H9 (cell line): ENCODE measurements around the gene ZNF556. TPM values are rescaled to one million over a fixed set of nuclear protein-coding genes. Genes with fewer than 3 reads are reported as not detected.

Source experiments
- DNase-seq: peaks from one replicate; pipeline ENCODE4 v3.0.0-alpha.2; 2017
- H2AFZ ChIP-seq: one replicate; pipeline ENCODE4 v1.6.1; 2013; ENCODE audit warnings: mild to moderate bottlenecking, low read length, control low read depth, moderate library complexity
- H2AK5ac ChIP-seq: 2 replicates; pipeline ENCODE4 v1.6.1; 2013; ENCODE audit warnings: low read length, control low read depth, mixed read lengths; ENCODE audit not compliant: insufficient read length
- H2BK120ac ChIP-seq: one replicate; pipeline ENCODE4 v1.6.1; 2013; ENCODE audit warnings: low read depth, mild to moderate bottlenecking, low read length, control low read depth, inconsistent platforms; ENCODE audit not compliant: poor library complexity, severe bottlenecking
- H2BK12ac ChIP-seq: 2 replicates; pipeline ENCODE4 v1.6.1; 2013; ENCODE audit warnings: low read length, control low read depth, mixed read lengths, low read depth; ENCODE audit not compliant: insufficient read length
- H2BK15ac ChIP-seq: 2 replicates; pipeline ENCODE4 v1.6.1; 2013; ENCODE audit warnings: low read depth, low read length, control low read depth
- H2BK20ac ChIP-seq: one replicate; pipeline ENCODE4 v1.6.1; 2013; ENCODE audit warnings: low read depth, mild to moderate bottlenecking, low read length, control low read depth, inconsistent platforms; ENCODE audit not compliant: poor library complexity, severe bottlenecking
- H2BK5ac ChIP-seq: 2 replicates; pipeline ENCODE4 v1.6.1; 2013; ENCODE audit warnings: low read length, control low read depth, mixed read lengths; ENCODE audit not compliant: insufficient read length
- H3K14ac ChIP-seq: 2 replicates; pipeline ENCODE4 v1.6.1; 2013; ENCODE audit warnings: low read length, control low read depth; ENCODE audit not compliant: insufficient read depth
- H3K18ac ChIP-seq: 2 replicates; pipeline ENCODE4 v1.6.1; 2013; ENCODE audit warnings: low read depth, mild to moderate bottlenecking, mixed read lengths, low read length, control low read depth; ENCODE audit not compliant: insufficient read length
- H3K23ac ChIP-seq: 2 replicates; pipeline ENCODE4 v1.6.1; 2013; ENCODE audit warnings: low read length, control low read depth, mixed read lengths, low read depth; ENCODE audit not compliant: insufficient read length
- H3K23me2 ChIP-seq: 2 replicates; pipeline ENCODE4 v1.6.1; 2013; ENCODE audit warnings: low read depth, mild to moderate bottlenecking, mixed read lengths, low read length, control low read depth; ENCODE audit not compliant: insufficient read length, poor library complexity, severe bottlenecking
- H3K27ac ChIP-seq: 2 replicates; pipeline ENCODE4 v1.5.1; 2013; ENCODE audit warnings: low read length, control low read depth, mixed read lengths, low read depth; ENCODE audit not compliant: insufficient read length
- H3K27me3 ChIP-seq: 2 replicates; pipeline ENCODE4 v1.6.1; 2013; ENCODE audit warnings: low read length, control low read depth, inconsistent platforms; ENCODE audit not compliant: insufficient read depth
- H3K4ac ChIP-seq: 2 replicates; pipeline ENCODE4 v1.6.1; 2013; ENCODE audit warnings: low read depth, mild to moderate bottlenecking, control low read depth, inconsistent platforms, low read length, moderate library complexity
- H3K4me1 ChIP-seq: 2 replicates; pipeline ENCODE4 v1.6.1; 2013; ENCODE audit warnings: low read length, control low read depth, inconsistent platforms; ENCODE audit not compliant: insufficient read depth
- H3K4me2 ChIP-seq: 2 replicates; pipeline ENCODE4 v1.6.1; 2013; ENCODE audit warnings: low read length, control low read depth, mixed read lengths; ENCODE audit not compliant: insufficient read length, insufficient read depth
- H3K56ac ChIP-seq: 2 replicates; pipeline ENCODE4 v1.6.1; 2013; ENCODE audit warnings: low read depth, mild to moderate bottlenecking, mixed read lengths, low read length, control low read depth; ENCODE audit not compliant: insufficient read length
- H3K79me1 ChIP-seq: 2 replicates; pipeline ENCODE4 v1.6.1; 2013; ENCODE audit warnings: low read depth, mild to moderate bottlenecking, moderate library complexity, low read length, control low read depth, inconsistent platforms; ENCODE audit not compliant: insufficient read depth, poor library complexity, severe bottlenecking
- H3K79me2 ChIP-seq: 2 replicates; pipeline ENCODE4 v1.6.1; 2013; ENCODE audit warnings: low read length, control low read depth, inconsistent platforms; ENCODE audit not compliant: insufficient read depth
- H3K9ac ChIP-seq: 2 replicates; pipeline ENCODE4 v1.6.1; 2013; ENCODE audit warnings: low read length, control low read depth, mixed read lengths; ENCODE audit not compliant: insufficient read length; ENCODE audit errors: extremely low read depth
- H3K9me3 ChIP-seq: one replicate; pipeline ENCODE4 v1.6.1; 2013; ENCODE audit warnings: low read depth, low read length, inconsistent platforms; ENCODE audit not compliant: control insufficient read depth
- H3T11ph ChIP-seq: one replicate; pipeline ENCODE4 v1.6.1; 2013; ENCODE audit warnings: mild to moderate bottlenecking, low read length, control low read depth, inconsistent platforms
- H4K20me1 ChIP-seq: one replicate; pipeline ENCODE4 v1.6.1; 2013; ENCODE audit not compliant: control insufficient read depth, insufficient read length, insufficient read depth
- H4K5ac ChIP-seq: 2 replicates; pipeline ENCODE4 v1.6.1; 2013; ENCODE audit warnings: low read depth, mild to moderate bottlenecking, mixed read lengths, low read length, control low read depth; ENCODE audit not compliant: insufficient read length
- H4K8ac ChIP-seq: replicated peaks from 2 replicates; pipeline ENCODE4 v1.6.1; 2013; ENCODE audit warnings: low read length, control low read depth, mixed read lengths, low read depth; ENCODE audit not compliant: insufficient read length
- H4K91ac ChIP-seq: 2 replicates; pipeline ENCODE4 v1.6.1; 2013; ENCODE audit warnings: low read depth, mild to moderate bottlenecking, moderate library complexity, mixed read lengths, low read length, control low read depth; ENCODE audit not compliant: insufficient read length
- H3K27ac Mint-ChIP-seq, 3 experiments: 2 replicates in 2 of 3; 3 replicates in 1 of 3; pipeline ENCODE4 v1.8.0; 2020 to 2021; ENCODE audit warnings: mixed read lengths in 3 of 3, mild to moderate bottlenecking in 1 of 3, moderate library complexity in 1 of 3
- H3K27me3 Mint-ChIP-seq: 2 replicates; pipeline ENCODE4 v1.8.0; 2021; ENCODE audit warnings: low read depth, mild to moderate bottlenecking, moderate library complexity, mixed read lengths
- H3K36me3 Mint-ChIP-seq, 3 experiments: 2 replicates in 2 of 3; 3 replicates in 1 of 3; pipeline ENCODE4 v1.8.0; 2020 to 2021; ENCODE audit warnings: low read depth in 3 of 3, mixed read lengths in 3 of 3; ENCODE audit not compliant: insufficient read depth in 1 of 3
- H3K4me1 Mint-ChIP-seq, 2 experiments: 2 replicates each; pipeline ENCODE4 v1.8.0; 2020; ENCODE audit warnings: mixed read lengths in 2 of 2
- H3K4me3 Mint-ChIP-seq, 2 experiments: 2 replicates in 1 of 2; 3 replicates in 1 of 2; pipeline ENCODE4 v1.8.0; 2020 to 2021; ENCODE audit warnings: mild to moderate bottlenecking in 2 of 2, mixed read lengths in 2 of 2, moderate library complexity in 1 of 2
- H3K9me3 Mint-ChIP-seq, 2 experiments: 2 replicates in 1 of 2; 3 replicates in 1 of 2; pipeline ENCODE4 v1.8.0; 2020; ENCODE audit warnings: mild to moderate bottlenecking in 2 of 2, mixed read lengths in 2 of 2, moderate library complexity in 1 of 2
- WGBS: extraction: QIAGEN DNeasy Blood & Tissue Kit; methylation state at CpG from one replicate; pipeline ENCODE4 v1.1.7; 2013; ENCODE audit warnings: missing lambda C conversion rate, low lambda C conversion rate, mixed read lengths; ENCODE audit not compliant: insufficient read length; ENCODE audit errors: extremely low coverage; 5-methylcytosine and 5-hydroxymethylcytosine counted together
- total RNA-seq: library from RNA; stranded (reverse); gene quantifications from 2 replicates; pipeline ENCODE4 v1.2.1, GENCODE V29; 2021
- TF ChIP-seq, protein P1 (sequence below): fragments of 200-600 bp; sonication (generic); conservative IDR thresholded peaks from 3 replicates; pipeline ENCODE4 v1.8.0; 2021; ENCODE audit warnings: antibody characterized with exemption, mild to moderate bottlenecking

ZNF556 gene
- total RNA-seq, 1 experiment from 2014 or later, result not detected

DNA sequence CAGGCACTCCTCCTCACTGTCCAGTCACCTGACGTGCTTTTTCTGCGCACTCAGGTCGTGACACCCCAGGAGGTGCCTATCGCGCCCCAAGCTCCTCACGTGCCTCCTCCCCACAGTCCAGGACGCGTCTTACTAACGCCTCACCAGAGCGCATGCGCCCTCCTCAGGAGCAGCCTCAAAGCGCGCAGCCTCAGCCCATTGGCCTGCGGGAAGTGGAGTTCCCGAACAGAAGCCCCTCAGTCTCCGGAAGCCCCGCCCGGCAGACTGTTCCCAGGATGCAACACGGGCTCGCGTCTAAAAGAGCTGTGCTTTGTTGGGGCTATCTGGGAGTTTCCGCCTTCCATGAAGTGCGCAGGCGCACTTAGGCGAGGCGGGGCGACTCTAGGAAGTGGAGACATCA lies 8.3 kb upstream of the ZNF556 start:
- Histone ChIP-seq H3K79me1 (no peaks in the 10 kb centered on the region), H2BK5ac (no peak overlapping the region), H4K20me1 (no peaks in the 10 kb centered on the region), H2AFZ (no peak overlapping the region), H3K56ac (no peak overlapping the region), H3K23me2 (no peaks in the 10 kb centered on the region), H3K27ac (no peak overlapping the region), H3K4ac (no peak overlapping the region), H4K8ac (no peak overlapping the region), H3K18ac (no peak overlapping the region), H3K23ac (no peak overlapping the region), H3T11ph (no peak overlapping the region), H3K4me2 (no peak overlapping the region), H4K91ac (no peak overlapping the region), H3K14ac (no peak overlapping the region), H2BK120ac (no peak overlapping the region), H2BK15ac (no peak overlapping the region), H3K27me3 (no peaks in the 10 kb centered on the region), H2AK5ac (no peak overlapping the region), H3K79me2 (no peaks in the 10 kb centered on the region), H3K4me1 (no peaks in the 10 kb centered on the region), H3K9ac (no peak overlapping the region), H3K9me3 (peaks cover 46% of the 10 kb centered on the region), H4K5ac (no peak overlapping the region), H2BK12ac (no peak overlapping the region), H2BK20ac (no peak overlapping the region)
- Mint-ChIP-seq H3K36me3 (peaks cover 30 to 46% (median 30%) of the 10 kb centered on the region in 3 experiments), H3K4me1 (no peaks in the 10 kb centered on the region), H3K4me3 (no peak overlapping the region), H3K27ac (no peak overlapping the region), H3K27me3 (peaks cover 17% of the 10 kb centered on the region), H3K9me3 (peaks cover 78 to 82% of the 10 kb centered on the region in 2 experiments)
- no peak for DNase-seq
- TF ChIP-seq, protein P1, sequence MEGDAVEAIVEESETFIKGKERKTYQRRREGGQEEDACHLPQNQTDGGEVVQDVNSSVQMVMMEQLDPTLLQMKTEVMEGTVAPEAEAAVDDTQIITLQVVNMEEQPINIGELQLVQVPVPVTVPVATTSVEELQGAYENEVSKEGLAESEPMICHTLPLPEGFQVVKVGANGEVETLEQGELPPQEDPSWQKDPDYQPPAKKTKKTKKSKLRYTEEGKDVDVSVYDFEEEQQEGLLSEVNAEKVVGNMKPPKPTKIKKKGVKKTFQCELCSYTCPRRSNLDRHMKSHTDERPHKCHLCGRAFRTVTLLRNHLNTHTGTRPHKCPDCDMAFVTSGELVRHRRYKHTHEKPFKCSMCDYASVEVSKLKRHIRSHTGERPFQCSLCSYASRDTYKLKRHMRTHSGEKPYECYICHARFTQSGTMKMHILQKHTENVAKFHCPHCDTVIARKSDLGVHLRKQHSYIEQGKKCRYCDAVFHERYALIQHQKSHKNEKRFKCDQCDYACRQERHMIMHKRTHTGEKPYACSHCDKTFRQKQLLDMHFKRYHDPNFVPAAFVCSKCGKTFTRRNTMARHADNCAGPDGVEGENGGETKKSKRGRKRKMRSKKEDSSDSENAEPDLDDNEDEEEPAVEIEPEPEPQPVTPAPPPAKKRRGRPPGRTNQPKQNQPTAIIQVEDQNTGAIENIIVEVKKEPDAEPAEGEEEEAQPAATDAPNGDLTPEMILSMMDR, result no peak
- WGBS, result no CpG with 5 or more reads among the region's 27 CpGs
